ENCODE results near the gene RPS27A.
"Not testable (repeated sequence)": the region's sequence is repeated elsewhere in the genome, so short reads cannot be mapped to it uniquely, and the experiment has no call there.

Gene RPS27A

DNA sequence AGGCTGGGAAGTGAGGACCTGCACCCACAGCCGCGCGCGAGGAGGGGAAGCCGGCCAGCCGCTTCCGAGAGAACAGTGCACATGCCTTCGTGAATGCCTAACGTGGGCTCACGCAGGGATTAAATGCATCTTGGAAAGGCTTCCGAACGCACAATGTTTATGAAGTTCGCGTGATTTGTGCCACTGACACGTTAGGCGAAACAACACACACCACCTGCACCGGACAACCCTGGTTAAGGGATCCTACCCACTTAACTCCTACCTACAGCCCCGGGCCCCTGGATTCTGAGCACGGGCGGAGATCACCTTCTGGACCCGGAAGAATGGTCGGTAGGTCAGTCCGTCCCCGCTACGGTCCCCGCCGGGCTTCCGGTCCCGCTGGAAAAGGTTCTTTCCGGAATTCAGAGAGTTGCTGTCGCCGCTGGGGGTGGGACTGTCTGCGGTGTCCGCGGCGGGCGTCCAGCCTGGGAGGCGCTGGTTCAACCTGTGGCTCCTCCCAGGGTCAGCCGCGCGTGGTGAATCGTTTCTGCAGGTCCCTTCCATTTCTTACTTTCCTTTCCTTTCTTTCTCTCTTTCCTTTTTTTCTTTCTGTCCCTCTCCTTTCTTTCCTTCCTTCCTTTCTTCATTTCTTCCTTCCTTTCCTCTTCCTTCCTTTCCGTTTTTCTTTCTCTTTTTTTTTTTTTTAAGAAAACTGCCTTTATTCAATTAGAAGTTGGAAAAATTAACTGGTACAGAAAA, 36.6 kb downstream of the RPS27A start, which contains the start of gene MTIF2:
Gene MTIF2 (minus strand): TSS at position 325 of the 738 bp plus-strand sequence. CDS start 5,373 bp downstream, outside the sequence.
- Mint-ChIP-seq H3K9me3 (no peaks in the 10 kb centered on the region), H3K4me3 (peak within 1 kb of the TSS; percentile 100), H3K36me3 (ENCODE audit: low read depth) (peaks cover 3% of the 10 kb centered on the region), H3K27ac (peak within 1 kb of the TSS; percentile 94), H3K27me3 (ENCODE audit: low read depth) (no peaks in the 10 kb centered on the region), H3K4me1 (ENCODE audit: low read depth) (peaks cover 12% of the 10 kb centered on the region)

DNA sequence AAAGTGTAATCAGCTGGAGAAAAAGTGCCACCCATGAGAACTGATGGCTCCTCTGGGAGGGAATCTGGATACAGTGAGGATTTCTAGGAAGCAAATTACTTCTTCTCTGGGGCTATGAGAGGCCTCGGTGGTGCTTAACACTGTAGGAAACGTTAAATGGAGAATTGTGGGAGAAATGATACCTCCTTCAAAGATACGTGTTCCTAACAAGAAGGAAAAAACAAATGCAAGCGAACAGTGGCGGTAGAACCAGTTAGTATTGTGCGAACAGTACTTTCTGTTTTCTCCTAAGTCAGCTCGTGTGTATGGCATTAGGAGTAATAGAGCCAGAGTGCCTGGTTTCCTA, 37.1 kb downstream of the RPS27A start:
- Mint-ChIP-seq H3K4me1 (ENCODE audit: low read depth) (peaks cover 12% of the 10 kb centered on the region), H3K9me3 (no peaks in the 10 kb centered on the region), H3K36me3 (ENCODE audit: low read depth) (no peaks in the 10 kb centered on the region), H3K27ac (peak overlapping the region; percentile 94), H3K27me3 (ENCODE audit: low read depth) (no peaks in the 10 kb centered on the region), H3K4me3 (peak overlapping the region; percentile 100)

DNA sequence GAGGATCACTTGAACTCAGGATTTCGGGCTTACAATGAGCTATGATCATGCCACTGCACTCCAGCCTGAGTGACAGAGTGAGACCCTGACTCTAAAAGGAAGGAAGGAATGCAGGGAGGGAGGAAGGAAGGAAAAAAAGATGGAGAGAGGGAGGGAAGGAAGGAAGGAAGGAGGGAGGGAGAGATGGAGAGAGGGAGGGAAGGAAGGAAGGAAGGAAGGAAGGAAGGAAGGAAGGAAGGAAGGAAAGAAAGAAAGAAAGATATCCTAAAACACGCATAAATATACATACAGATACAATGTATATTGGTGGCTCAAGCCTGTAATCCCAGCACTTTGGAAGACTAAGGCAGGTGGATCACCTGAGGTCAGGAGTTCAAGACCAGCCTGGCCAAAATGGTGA, 41.9 kb downstream of the RPS27A start:
- H3K4me3 Mint-ChIP-seq; H3K27me3 Mint-ChIP-seq (ENCODE audit: low read depth); H3K9me3 Mint-ChIP-seq; H3K27ac Mint-ChIP-seq; H3K36me3 Mint-ChIP-seq (ENCODE audit: low read depth): not testable (repeated sequence)
- H3K4me1 Mint-ChIP-seq (ENCODE audit: low read depth) = peaks cover 10% of the 10 kb centered on the region

DNA sequence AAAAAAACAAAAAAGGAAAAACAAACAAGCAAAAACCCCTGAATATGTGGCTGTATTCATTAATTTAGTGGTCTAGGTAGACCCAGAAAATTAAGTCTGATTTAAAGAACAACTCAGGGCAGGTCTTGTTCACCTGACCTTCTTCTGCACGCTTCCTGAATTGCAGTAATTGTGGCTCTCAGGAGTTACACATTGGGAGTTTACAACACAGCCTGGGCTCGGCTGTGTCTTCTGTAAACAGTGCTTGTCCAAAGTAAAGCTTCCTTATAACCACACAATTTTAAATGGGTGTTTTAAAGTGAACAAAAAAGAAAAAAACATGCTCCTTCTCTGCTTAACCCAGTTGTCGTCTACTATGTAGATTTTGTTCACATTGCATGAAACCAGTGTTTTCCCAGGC, 44.8 kb downstream of the RPS27A start:
- Mint-ChIP-seq H3K27me3 (ENCODE audit: low read depth) (peaks cover 5% of the 10 kb centered on the region), H3K9me3 (no peaks in the 10 kb centered on the region), H3K4me3 (no peak overlapping the region), H3K36me3 (ENCODE audit: low read depth) (no peaks in the 10 kb centered on the region), H3K4me1 (ENCODE audit: low read depth) (peaks cover 4% of the 10 kb centered on the region), H3K27ac (no peak overlapping the region)

- H3K27me3 Mint-ChIP-seq (ENCODE audit: low read depth); H3K9me3 Mint-ChIP-seq; H3K36me3 Mint-ChIP-seq (ENCODE audit: low read depth); H3K4me3 Mint-ChIP-seq; H3K27ac Mint-ChIP-seq: not testable (repeated sequence)
- H3K4me1 Mint-ChIP-seq (ENCODE audit: low read depth) = peaks cover 12% of the 10 kb centered on the region
These were observed 46.8 kb downstream of the RPS27A start for GRCh38 chr2:55279214-55279835.

DNA sequence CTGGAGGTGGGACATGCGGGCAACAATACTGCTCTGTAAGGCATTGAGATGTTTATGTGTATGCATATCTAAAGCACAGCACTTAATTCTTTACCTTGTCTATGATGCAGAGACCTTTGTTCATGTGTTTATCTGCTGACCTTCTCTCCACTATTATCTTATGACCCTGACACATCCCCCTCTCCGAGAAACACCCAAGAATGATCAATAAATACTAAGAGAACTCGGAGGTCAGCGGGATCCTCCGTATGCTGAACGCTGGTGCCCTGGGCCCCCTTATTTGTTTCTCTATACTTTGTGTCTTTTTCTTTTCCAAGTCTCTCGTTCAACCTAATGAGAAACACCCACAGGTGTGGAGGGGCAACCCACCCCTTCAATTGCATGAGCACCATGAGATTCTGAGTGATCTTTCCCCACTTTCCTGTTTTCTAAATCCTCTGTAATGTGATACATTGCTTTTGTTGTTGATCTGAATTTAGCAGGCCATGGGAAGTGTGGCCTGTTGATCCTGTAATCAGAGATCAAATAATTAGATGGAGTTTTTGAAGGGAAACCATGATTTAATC, 47.5 kb downstream of the RPS27A start:
- H3K27me3 Mint-ChIP-seq (ENCODE audit: low read depth); H3K27ac Mint-ChIP-seq; H3K9me3 Mint-ChIP-seq; H3K4me3 Mint-ChIP-seq; H3K36me3 Mint-ChIP-seq (ENCODE audit: low read depth): not testable (repeated sequence)
- H3K4me1 Mint-ChIP-seq (ENCODE audit: low read depth) = peaks cover 12% of the 10 kb centered on the region

- Mint-ChIP-seq H3K4me3 (peak overlapping the region; percentile 31), H3K4me1 (ENCODE audit: low read depth) (peaks cover 12% of the 10 kb centered on the region), H3K27ac (peak overlapping the region; percentile 55)
- H3K27me3 Mint-ChIP-seq (ENCODE audit: low read depth); H3K9me3 Mint-ChIP-seq; H3K36me3 Mint-ChIP-seq (ENCODE audit: low read depth): not testable (repeated sequence)
These were observed 48.5 kb downstream of the RPS27A start for GRCh38 chr2:55280851-55281546.

DNA sequence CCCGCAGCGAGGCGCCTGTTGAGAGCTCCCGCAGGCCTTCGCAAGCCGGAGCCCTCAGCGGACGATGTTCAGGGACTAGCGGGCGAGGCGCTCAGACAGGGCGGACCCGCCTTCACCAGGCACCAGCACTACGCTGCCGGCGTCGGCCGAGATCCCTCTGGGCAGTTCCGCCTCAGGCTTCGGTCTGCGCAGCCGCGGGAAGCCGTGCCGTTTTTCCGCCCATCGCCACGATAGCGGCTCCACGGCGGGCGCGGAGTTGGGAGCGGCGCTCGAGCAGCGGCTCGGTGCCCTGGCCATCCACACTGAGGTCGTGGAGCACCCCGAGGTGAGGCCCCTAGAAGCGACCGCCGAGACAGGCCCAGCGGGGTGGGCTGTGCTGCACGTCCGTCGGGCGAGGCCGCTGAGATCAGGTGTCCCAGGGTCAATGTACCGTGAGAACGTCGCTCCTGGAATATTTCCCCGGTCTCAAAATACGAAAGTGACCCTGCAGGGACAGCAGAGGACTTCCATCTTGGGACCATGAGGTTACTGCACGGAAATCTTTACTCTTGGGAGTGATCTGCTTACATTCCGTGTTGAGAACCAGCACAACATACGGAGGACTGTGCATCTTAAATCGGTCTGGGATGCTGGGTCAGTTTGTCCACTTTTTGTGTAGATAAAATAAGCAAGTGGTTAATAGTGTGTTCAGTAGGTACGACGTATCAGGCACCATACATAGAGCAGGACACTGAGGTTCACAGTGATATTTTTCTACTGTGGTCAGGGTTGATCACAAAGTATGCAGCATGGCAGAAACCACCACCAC, 49.8 kb downstream of the RPS27A start:
- H3K4me1 Mint-ChIP-seq (ENCODE audit: low read depth) = peaks cover 12% of the 10 kb centered on the region
- H3K36me3 Mint-ChIP-seq (ENCODE audit: low read depth) = peaks cover 1% of the 10 kb centered on the region
- peak overlapping the region; percentile 93 for H3K27ac Mint-ChIP-seq
- peak overlapping the region; percentile 86 for H3K4me3 Mint-ChIP-seq
- H3K27me3 Mint-ChIP-seq (ENCODE audit: low read depth) = peaks cover 5% of the 10 kb centered on the region
- no peaks in the 10 kb centered on the region for H3K9me3 Mint-ChIP-seq

DNA sequence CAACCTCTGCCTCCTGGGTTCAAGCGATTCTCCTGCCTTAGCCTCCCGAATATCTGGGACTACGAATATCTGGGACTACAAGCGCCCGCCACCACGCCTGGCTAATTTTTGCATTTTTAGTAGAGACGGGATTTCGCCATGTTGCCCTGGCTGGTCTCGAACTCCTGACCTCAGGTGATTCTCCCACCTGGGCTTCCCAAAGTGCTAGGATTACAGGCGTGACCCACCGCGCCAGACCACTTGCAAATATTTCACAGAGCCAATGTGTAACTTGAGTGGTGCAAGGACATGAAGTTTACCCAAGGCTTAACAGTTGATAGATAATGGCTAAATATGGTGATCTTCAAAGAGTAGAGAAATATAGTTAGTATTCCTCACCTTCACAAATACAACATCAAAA, 50.6 kb downstream of the RPS27A start:
- H3K27ac Mint-ChIP-seq = no peak overlapping the region
- peaks cover 12% of the 10 kb centered on the region for H3K4me1 Mint-ChIP-seq (ENCODE audit: low read depth)
- H3K36me3 Mint-ChIP-seq (ENCODE audit: low read depth) = peaks cover 1% of the 10 kb centered on the region
- H3K27me3 Mint-ChIP-seq (ENCODE audit: low read depth) = peaks cover 5% of the 10 kb centered on the region
- peak overlapping the region; percentile 66 for H3K4me3 Mint-ChIP-seq
- H3K9me3 Mint-ChIP-seq = no peaks in the 10 kb centered on the region
